SK-N-SH (cell line): ENCODE data around the gene LARGE1. TPM values are rescaled to one million over a fixed set of nuclear protein-coding genes. Genes with fewer than 3 reads are reported as not detected.

ENCODE experiments used
- CTCF ChIA-PET: fragments of 300-600, 350-600 bp; formaldehyde crosslinking; extraction: SDS; loops from one replicate; lab custom pipeline; 2021; lab: Yijun Ruan, JAX
- POLR2A ChIA-PET: fragments of 350-600 bp; sonication (Branson Sonifier 250); formaldehyde crosslinking; extraction: SDS; loops from one replicate; lab custom pipeline; 2020; ENCODE audit warnings: antibody characterized with exemption, inconsistent platforms; lab: Yijun Ruan, JAX
- DNase-seq: peaks from one replicate; pipeline ENCODE4 v3.0.0; 2012
- H2AFZ ChIP-seq: fragments of 200-600 bp; sonication (generic); 2 replicates; pipeline ENCODE4 v1.8.1; 2016; ENCODE audit warnings: antibody characterized with exemption, mild to moderate bottlenecking, low read depth
- H3F3A ChIP-seq: fragments of 200-600 bp; sonication (generic); replicated peaks from 2 replicates; pipeline ENCODE3; 2016; ENCODE audit warnings: antibody characterized with exemption, mild to moderate bottlenecking; ENCODE audit not compliant: insufficient read depth
- H3K27ac ChIP-seq, 2 experiments: fragments of 200-500 bp in 1 of 2; fragments of 200-600 bp in 1 of 2; sonication (Bioruptor generic) in 1 of 2; sonication (generic), shearing (Covaris generic) in 1 of 2; 2 replicates each; pipeline versions ENCODE4 v1.5.1 to v1.6.1; 2014 to 2016; ENCODE audit warnings: low read depth in 2 of 2, inconsistent platforms in 1 of 2, low read length in 1 of 2, mild to moderate bottlenecking in 1 of 2, mixed read lengths in 1 of 2
- H3K27me3 ChIP-seq: fragments of 200-600 bp; sonication (generic), shearing (Covaris generic); 2 replicates; pipeline ENCODE4 v1.6.1; 2016; ENCODE audit warnings: mixed run types; ENCODE audit not compliant: insufficient read depth
- H3K36me3 ChIP-seq, 2 experiments: fragments of 200-500 bp in 1 of 2; fragments of 200-600 bp in 1 of 2; sonication (Bioruptor generic) in 1 of 2; sonication (generic) in 1 of 2; replicated peaks in 1 of 2; 2 replicates each; pipeline versions ENCODE3 to v1.5.1; 2014 to 2016; ENCODE audit warnings: low read length in 1 of 2, mild to moderate bottlenecking in 1 of 2; ENCODE audit not compliant: insufficient read depth in 2 of 2, control insufficient read depth in 1 of 2
- H3K4me1 ChIP-seq, 2 experiments: fragments of 200-500 bp in 1 of 2; fragments of 200-600 bp in 1 of 2; sonication (Bioruptor generic) in 1 of 2; sonication (generic), shearing (Covaris generic) in 1 of 2; 2 replicates each; pipeline versions ENCODE4 v1.5.1 to v1.6.1; 2014 to 2016; ENCODE audit warnings: low read depth in 1 of 2, low read length in 1 of 2, mixed run types in 1 of 2; ENCODE audit not compliant: insufficient read depth in 2 of 2, control insufficient read depth in 1 of 2
- H3K4me2 ChIP-seq: fragments of 200-600 bp; sonication (generic), shearing (Covaris generic); 2 replicates; pipeline ENCODE4 v1.6.1; 2017; ENCODE audit warnings: mixed run types
- H3K4me3 ChIP-seq, 2 experiments: fragments of 200-500 bp in 1 of 2; fragments of 200-600 bp in 1 of 2; sonication (Bioruptor generic) in 1 of 2; sonication (generic), shearing (Covaris generic) in 1 of 2; 2 replicates each; pipeline versions ENCODE4 v1.5.1 to v1.8.1; 2014 to 2016; ENCODE audit warnings: low read depth in 2 of 2, inconsistent platforms in 1 of 2, low read length in 1 of 2, mild to moderate bottlenecking in 1 of 2, mixed read lengths in 1 of 2, moderate library complexity in 1 of 2
- H3K79me2 ChIP-seq: fragments of 200-600 bp; sonication (generic); 2 replicates; pipeline ENCODE4 v1.8.1; 2017; ENCODE audit warnings: mild to moderate bottlenecking; ENCODE audit not compliant: insufficient read depth
- H3K9ac ChIP-seq: fragments of 200-600 bp; sonication (generic); 2 replicates; pipeline ENCODE4 v1.6.1; 2017; ENCODE audit warnings: mixed run types
- H3K9me2 ChIP-seq: fragments of 200-600 bp; sonication (generic); 2 replicates; pipeline ENCODE4 v1.6.1; 2017; ENCODE audit warnings: mixed run types
- H3K9me3 ChIP-seq: fragments of 200-600 bp; sonication (generic); 2 replicates; pipeline ENCODE4 v1.6.1; 2017; ENCODE audit warnings: mixed run types, mild to moderate bottlenecking, moderate library complexity
- H4K20me1 ChIP-seq: fragments of 200-600 bp; sonication (generic); 2 replicates; pipeline ENCODE4 v1.6.1; 2017; ENCODE audit warnings: mild to moderate bottlenecking, mixed run types; ENCODE audit not compliant: insufficient read depth
- ELF1 ChIP-seq: IDR thresholded peaks from 2 replicates; pipeline ENCODE4 v1.4.0; 2012
- EP300 ChIP-seq, 2 experiments: IDR thresholded peaks; 2 replicates each; pipeline versions ENCODE4 v1.4.0 to v1.6.1; 2012; ENCODE audit warnings: borderline replicate concordance in 1 of 2, low read depth in 1 of 2, low read length in 1 of 2
- FOXJ3 ChIP-seq: sonication (generic); formaldehyde crosslinking; IDR thresholded peaks from 2 replicates; pipeline ENCODE4 v1.5.1; 2020; ENCODE audit warnings: mild to moderate bottlenecking, missing genetic modification reagents
- GATA2 ChIP-seq: sonication (generic); formaldehyde crosslinking; IDR thresholded peaks from 2 replicates; pipeline ENCODE4 v1.5.0; 2020; ENCODE audit warnings: mild to moderate bottlenecking, missing genetic modification reagents
- JUND ChIP-seq: IDR thresholded peaks from 2 replicates; pipeline ENCODE4 v1.4.0; 2012
- NRF1 ChIP-seq: IDR thresholded peaks from 2 replicates; pipeline ENCODE4 v1.6.1; 2012; ENCODE audit warnings: low read depth, mild to moderate bottlenecking, low read length
- RAD21 ChIP-seq: IDR thresholded peaks from 2 replicates; pipeline ENCODE4 v1.6.1; 2012; ENCODE audit warnings: mild to moderate bottlenecking, low read length
- RXRA ChIP-seq: IDR thresholded peaks from 2 replicates; pipeline ENCODE4 v1.4.0; 2012; ENCODE audit warnings: low read depth, mild to moderate bottlenecking, borderline replicate concordance
- YY1 ChIP-seq: IDR thresholded peaks from 2 replicates; pipeline ENCODE4 v1.4.0; 2012; ENCODE audit warnings: low read depth, mild to moderate bottlenecking
- WGBS: methylation state at CpG from one replicate; pipeline ENCODE4 v1.1.6; 2017; ENCODE audit warnings: low lambda C conversion rate; 5-methylcytosine and 5-hydroxymethylcytosine counted together
- polyA plus RNA-seq, 3 experiments: library from polyadenylated mRNA; depleted of rRNA; stranded (reverse); fragments of >200 nt; gene quantifications; 2 replicates each; pipeline ENCODE4 v1.2.3, GENCODE V29; 2012
- TF ChIP-seq, protein P1 (sequence below): IDR thresholded peaks from 2 replicates; pipeline ENCODE4 v1.4.0; 2012; ENCODE audit warnings: low read depth, borderline replicate concordance
- TF ChIP-seq, protein P2 (sequence below): fragments of 200-600 bp; sonication (generic); IDR thresholded peaks from 2 replicates; pipeline ENCODE4 v1.6.1; 2017; ENCODE audit warnings: antibody characterized with exemption, mild to moderate bottlenecking, moderate library complexity
- TF ChIP-seq, protein P3 (sequence below): IDR thresholded peaks from 2 replicates; pipeline ENCODE4 v1.4.0; 2012; ENCODE audit warnings: low read depth
- TF ChIP-seq, protein P4 (sequence below): IDR thresholded peaks from 2 replicates; pipeline ENCODE4; 2012

Gene LARGE1
- polyA plus RNA-seq, 1 of the 3 experiments (the other 2 are of a cell fraction): 1.1 TPM

DNA sequence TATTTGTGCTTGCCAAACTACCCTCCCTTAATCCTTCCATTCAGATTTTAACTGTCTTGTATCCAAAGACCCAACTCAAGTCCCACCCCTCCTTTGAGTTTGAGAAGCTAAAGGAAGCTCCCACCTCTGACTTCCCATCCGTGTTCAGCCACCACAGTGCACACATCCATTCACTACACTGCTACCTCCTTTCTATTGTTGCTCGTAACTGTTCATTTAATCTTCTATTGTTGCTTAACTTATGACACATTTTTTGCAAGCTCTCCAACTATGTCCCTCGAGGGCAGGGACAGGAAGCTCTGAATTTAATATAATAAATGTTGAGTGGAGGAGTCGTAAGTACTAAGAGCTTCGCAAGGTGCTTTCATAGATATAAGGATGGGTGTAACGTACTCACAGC, 10.4 kb downstream of the LARGE1 start:
- Histone ChIP-seq H3F3A (no peaks in the 10 kb centered on the region), H3K9me3 (no peaks in the 10 kb centered on the region), H3K4me3 (no peak overlapping the region), H3K9me2 (no peaks in the 10 kb centered on the region), H3K27me3 (no peaks in the 10 kb centered on the region), H3K36me3 (no peaks in the 10 kb centered on the region), H2AFZ (no peak overlapping the region), H4K20me1 (no peaks in the 10 kb centered on the region), H3K4me2 (no peak overlapping the region), H3K4me1 (no peaks in the 10 kb centered on the region), H3K79me2 (no peaks in the 10 kb centered on the region), H3K27ac (no peak overlapping the region), H3K9ac (no peak overlapping the region)
- DNase-seq: no peak
- ChIA-PET CTCF (interaction anchor here (3.3 kb wide), 1 partner anchor 13 kb away, joined by 13 read pairs; no protein-coding TSS in a partner anchor), POLR2A (no interaction called here)
- WGBS: 62% methylated on average over 6 of the region's 6 CpGs
- TF ChIP-seq, protein P1, sequence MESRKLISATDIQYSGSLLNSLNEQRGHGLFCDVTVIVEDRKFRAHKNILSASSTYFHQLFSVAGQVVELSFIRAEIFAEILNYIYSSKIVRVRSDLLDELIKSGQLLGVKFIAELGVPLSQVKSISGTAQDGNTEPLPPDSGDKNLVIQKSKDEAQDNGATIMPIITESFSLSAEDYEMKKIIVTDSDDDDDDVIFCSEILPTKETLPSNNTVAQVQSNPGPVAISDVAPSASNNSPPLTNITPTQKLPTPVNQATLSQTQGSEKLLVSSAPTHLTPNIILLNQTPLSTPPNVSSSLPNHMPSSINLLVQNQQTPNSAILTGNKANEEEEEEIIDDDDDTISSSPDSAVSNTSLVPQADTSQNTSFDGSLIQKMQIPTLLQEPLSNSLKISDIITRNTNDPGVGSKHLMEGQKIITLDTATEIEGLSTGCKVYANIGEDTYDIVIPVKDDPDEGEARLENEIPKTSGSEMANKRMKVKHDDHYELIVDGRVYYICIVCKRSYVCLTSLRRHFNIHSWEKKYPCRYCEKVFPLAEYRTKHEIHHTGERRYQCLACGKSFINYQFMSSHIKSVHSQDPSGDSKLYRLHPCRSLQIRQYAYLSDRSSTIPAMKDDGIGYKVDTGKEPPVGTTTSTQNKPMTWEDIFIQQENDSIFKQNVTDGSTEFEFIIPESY: no peak
- TF ChIP-seq, protein P2, sequence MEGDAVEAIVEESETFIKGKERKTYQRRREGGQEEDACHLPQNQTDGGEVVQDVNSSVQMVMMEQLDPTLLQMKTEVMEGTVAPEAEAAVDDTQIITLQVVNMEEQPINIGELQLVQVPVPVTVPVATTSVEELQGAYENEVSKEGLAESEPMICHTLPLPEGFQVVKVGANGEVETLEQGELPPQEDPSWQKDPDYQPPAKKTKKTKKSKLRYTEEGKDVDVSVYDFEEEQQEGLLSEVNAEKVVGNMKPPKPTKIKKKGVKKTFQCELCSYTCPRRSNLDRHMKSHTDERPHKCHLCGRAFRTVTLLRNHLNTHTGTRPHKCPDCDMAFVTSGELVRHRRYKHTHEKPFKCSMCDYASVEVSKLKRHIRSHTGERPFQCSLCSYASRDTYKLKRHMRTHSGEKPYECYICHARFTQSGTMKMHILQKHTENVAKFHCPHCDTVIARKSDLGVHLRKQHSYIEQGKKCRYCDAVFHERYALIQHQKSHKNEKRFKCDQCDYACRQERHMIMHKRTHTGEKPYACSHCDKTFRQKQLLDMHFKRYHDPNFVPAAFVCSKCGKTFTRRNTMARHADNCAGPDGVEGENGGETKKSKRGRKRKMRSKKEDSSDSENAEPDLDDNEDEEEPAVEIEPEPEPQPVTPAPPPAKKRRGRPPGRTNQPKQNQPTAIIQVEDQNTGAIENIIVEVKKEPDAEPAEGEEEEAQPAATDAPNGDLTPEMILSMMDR: no peak
- TF ChIP-seq YY1 (no peak), JUND (no peak)

DNA sequence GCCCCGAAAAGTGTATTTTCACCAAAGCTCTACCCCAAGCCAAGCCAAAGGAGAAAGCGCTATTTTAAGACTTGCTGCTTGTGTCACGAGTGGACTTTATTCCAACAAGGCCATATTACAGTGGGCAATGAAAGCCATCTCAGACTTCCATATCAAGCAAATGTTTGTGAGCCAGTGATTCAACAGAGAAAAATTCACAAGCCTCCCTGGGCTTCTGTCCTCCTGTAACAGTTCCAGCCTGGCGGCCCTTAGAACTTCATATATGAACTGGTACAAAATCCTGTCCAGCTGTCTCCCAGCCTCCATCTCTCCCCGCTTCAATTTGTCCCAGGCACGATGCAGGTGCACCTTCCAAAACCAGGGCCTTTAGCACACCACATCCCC, 11.2 kb downstream of the LARGE1 start:
- ChIA-PET POLR2A (no interaction called here), CTCF (interaction anchor here (0.8 to 3.3 kb wide), 4 partner anchors 10 to 14 kb away, joined by 3 to 13 read pairs (median 4); partner anchors contain the start of gene LARGE1)
- no peaks in the 10 kb centered on the region for H3K36me3 ChIP-seq
- no peaks in the 10 kb centered on the region for H4K20me1 ChIP-seq
- H3K79me2 ChIP-seq: no peaks in the 10 kb centered on the region
- no peaks in the 10 kb centered on the region for H3K27me3 ChIP-seq
- H2AFZ ChIP-seq: no peak overlapping the region
- DNase-seq: no peak
- no peaks in the 10 kb centered on the region for H3K9me2 ChIP-seq
- no peak overlapping the region for H3K4me3 ChIP-seq
- no peaks in the 10 kb centered on the region for H3K4me1 ChIP-seq
- no peaks in the 10 kb centered on the region for H3F3A ChIP-seq
- H3K4me2 ChIP-seq: no peak overlapping the region
- no peaks in the 10 kb centered on the region for H3K9me3 ChIP-seq
- no peak overlapping the region for H3K9ac ChIP-seq
- TF ChIP-seq, protein P3, sequence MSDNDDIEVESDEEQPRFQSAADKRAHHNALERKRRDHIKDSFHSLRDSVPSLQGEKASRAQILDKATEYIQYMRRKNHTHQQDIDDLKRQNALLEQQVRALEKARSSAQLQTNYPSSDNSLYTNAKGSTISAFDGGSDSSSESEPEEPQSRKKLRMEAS: no peak
- TF ChIP-seq, protein P4, sequence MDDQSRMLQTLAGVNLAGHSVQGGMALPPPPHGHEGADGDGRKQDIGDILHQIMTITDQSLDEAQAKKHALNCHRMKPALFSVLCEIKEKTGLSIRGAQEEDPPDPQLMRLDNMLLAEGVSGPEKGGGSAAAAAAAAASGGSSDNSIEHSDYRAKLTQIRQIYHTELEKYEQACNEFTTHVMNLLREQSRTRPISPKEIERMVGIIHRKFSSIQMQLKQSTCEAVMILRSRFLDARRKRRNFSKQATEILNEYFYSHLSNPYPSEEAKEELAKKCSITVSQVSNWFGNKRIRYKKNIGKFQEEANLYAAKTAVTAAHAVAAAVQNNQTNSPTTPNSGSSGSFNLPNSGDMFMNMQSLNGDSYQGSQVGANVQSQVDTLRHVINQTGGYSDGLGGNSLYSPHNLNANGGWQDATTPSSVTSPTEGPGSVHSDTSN: no peak
- TF ChIP-seq NRF1 (no peak), ELF1 (no peak), EP300 (IDR thresholded peaks at IDR 0.05; ENCODE audit: borderline replicate concordance in 1 of 2, low read depth in 1 of 2, low read length in 1 of 2) (no peak), RXRA (no peak), GATA2 (CRISPR knock-in tag) (no peak), FOXJ3 (no peak), RAD21 (no peak)
- 66% methylated on average over 6 of the region's 6 CpGs for WGBS
- no peak overlapping the region for H3K27ac ChIP-seq
